ENCODE data around the gene AK1. TPM values are rescaled to one million over a fixed set of nuclear protein-coding genes. Genes with fewer than 3 reads are reported as not detected.

AK1 gene
- total RNA-seq, 1 donor from 2014 or later, result 8.1 TPM

GRCh38 chr9:127869310-127870152, 7.9 kb downstream of the AK1 start:
- no peak for TF ChIP-seq CTCF (IDR thresholded peaks at IDR 0.05)
- Mint-ChIP-seq H3K36me3 (ENCODE audit: low read depth) (no peaks in the 10 kb centered on the region), H3K4me3 (no peak overlapping the region), H3K9me3 (no peaks in the 10 kb centered on the region), H3K4me1 (peaks cover 22% of the 10 kb centered on the region), H3K27ac (no peak overlapping the region), H3K27me3 (no peaks in the 10 kb centered on the region)
- CTCF ChIA-PET, result interaction anchor here (0.6 to 4.2 kb wide), 41 partner anchors 8 to 655 kb away, joined by 3 to 48 read pairs (median 5); partner anchors contain the start of genes AK1, CDK9, ENG and FPGS
- ATAC-seq (ENCODE audit: low read depth), result peak; percentile 79
- POLR2A ChIA-PET, result interaction anchor here (0.6 to 2.5 kb wide), 18 partner anchors 9 to 418 kb away, joined by 3 to 16 read pairs (median 4); partner anchors contain the start of genes CDK9, FPGS, LRSAM1 and RPL12
- DNase-seq, result peak; percentile 81
- intact Hi-C loops (cut with micrococcal nuclease), result loop anchor here (1.0 to 2.0 kb wide), 9 partner anchors 47 to 655 kb away; partner anchors contain the start of genes CDK9, FPGS, ST6GALNAC4 and TOR2A

GRCh38 chr9:127868278-127868902, 9.1 kb downstream of the AK1 start:
- H3K4me1 Mint-ChIP-seq, result peaks cover 22% of the 10 kb centered on the region
- no peaks in the 10 kb centered on the region for H3K36me3 Mint-ChIP-seq (ENCODE audit: low read depth)
- DNase-seq, result no peak
- H3K27me3 Mint-ChIP-seq, result no peaks in the 10 kb centered on the region
- CTCF ChIA-PET, result interaction anchor here (0.6 to 4.2 kb wide), 9 partner anchors 50 to 279 kb away, joined by 3 to 48 read pairs (median 25); partner anchors contain the start of genes CDK9 and TOR2A
- H3K4me3 Mint-ChIP-seq, result no peak overlapping the region
- no peak for ATAC-seq (ENCODE audit: low read depth)
- TF ChIP-seq CTCF (IDR thresholded peaks at IDR 0.05), result no peak
- H3K27ac Mint-ChIP-seq, result peak overlapping the region; percentile 4
- no peaks in the 10 kb centered on the region for H3K9me3 Mint-ChIP-seq
- intact Hi-C loops (cut with micrococcal nuclease), result loop anchor here (2.0 kb wide), 1 partner anchor 654 kb away; no protein-coding TSS in a partner anchor
- POLR2A ChIA-PET, result interaction anchor here (0.7 kb wide), 1 partner anchor 13 kb away, joined by 6 read pairs; no protein-coding TSS in a partner anchor

- TF ChIP-seq CTCF (IDR thresholded peaks at IDR 0.05), result no peak
- H3K36me3 Mint-ChIP-seq (ENCODE audit: low read depth), result no peaks in the 10 kb centered on the region
- no peak overlapping the region for H3K4me3 Mint-ChIP-seq
- ATAC-seq (ENCODE audit: low read depth) (no peak), DNase-seq (no peak)
- intact Hi-C loops (cut with micrococcal nuclease), result loop anchor here (2.0 kb wide), 1 partner anchor 653 kb away; no protein-coding TSS in a partner anchor
- ChIA-PET CTCF (interaction anchor here (0.8 kb wide), 1 partner anchor 80 kb away, joined by 3 read pairs; no protein-coding TSS in a partner anchor), POLR2A (interaction anchor here (1.2 to 2.1 kb wide), 2 partner anchors 49 to 82 kb away, joined by 4 to 7 read pairs; partner anchors contain the start of genes CDK9 and ST6GALNAC4)
- no peaks in the 10 kb centered on the region for H3K27me3 Mint-ChIP-seq
- H3K27ac Mint-ChIP-seq, result no peak overlapping the region
- H3K4me1 Mint-ChIP-seq, result peaks cover 29% of the 10 kb centered on the region
- H3K9me3 Mint-ChIP-seq, result no peaks in the 10 kb centered on the region
Measured at GRCh38 chr9:127867356-127868277, 9.9 kb downstream of the AK1 start.

GRCh38 chr9:127866535-127866934, 10.9 kb downstream of the AK1 start:
- Mint-ChIP-seq H3K4me1 (peaks cover 40% of the 10 kb centered on the region), H3K27me3 (no peaks in the 10 kb centered on the region), H3K9me3 (no peaks in the 10 kb centered on the region), H3K36me3 (ENCODE audit: low read depth) (no peaks in the 10 kb centered on the region), H3K27ac (peak overlapping the region; percentile 18), H3K4me3 (peak overlapping the region; percentile 1)
- intact Hi-C loops (cut with micrococcal nuclease), result loop anchor here (1.0 kb wide), 1 partner anchor 51 kb away; the partner anchor contains the start of gene ST6GALNAC4
- POLR2A ChIA-PET, result interaction anchor here (1.2 to 2.1 kb wide), 2 partner anchors 50 to 81 kb away, joined by 4 to 7 read pairs; partner anchors contain the start of genes CDK9 and ST6GALNAC4
- CTCF ChIA-PET, result interaction anchor here (0.6 to 0.8 kb wide), 3 partner anchors 54 to 120 kb away, joined by 3 read pairs; no protein-coding TSS in a partner anchor
- no peak for DNase-seq
- no peak for TF ChIP-seq CTCF (IDR thresholded peaks at IDR 0.05)
- peak; percentile 14 for ATAC-seq (ENCODE audit: low read depth)

Measured in activated B cell treated with CpG ODN at 0.5 μM for 24 hours (primary cell).